Activated CD4-positive, alpha-beta T cell treated with anti-CD3 and anti-CD28 coated beads, Interleukin-2, Interleukin-6, amounts not matched to agents 100 ng/mL and 50 ng/mL, durations not matched to agents 16 hours and 8 hours (primary cell): ENCODE data around the gene ZMYND12.
A peak's percentile ranks its signal among the peaks of the same experiment; 100 is the strongest.

Experiments
- DNase-seq: peaks from one replicate; pipeline ENCODE4 v3.0.0-alpha.2; 2020

ZMYND12 gene

DNA sequence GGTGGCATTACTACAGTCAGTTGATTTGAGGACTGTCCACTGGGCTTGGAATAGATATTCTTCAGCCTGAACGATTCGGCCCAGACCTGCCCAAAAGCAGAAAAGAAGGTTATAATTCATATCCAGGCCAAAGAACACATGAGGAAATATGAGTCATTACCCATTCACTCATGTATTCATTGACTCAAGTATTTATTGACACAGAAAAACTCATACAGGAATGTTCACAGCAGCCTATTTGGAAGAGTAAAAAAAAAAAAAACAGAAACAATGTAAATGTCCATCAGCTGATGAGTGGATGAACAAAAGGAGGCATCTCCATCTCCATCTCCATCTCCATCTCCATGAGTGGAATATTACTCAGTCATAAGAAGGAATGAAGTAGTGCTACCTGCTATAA is 15.9 kb downstream of the ZMYND12 start:
- DNase-seq: no peak

GRCh38 chr1:42434340-42434739 is 21.5 kb downstream of the ZMYND12 start:
- DNase-seq: no peak

- no peak for DNase-seq
Measured at GRCh38 chr1:42433369-42433768, 22.5 kb downstream of the ZMYND12 start.

GRCh38 chr1:42432714-42433113 is 23.1 kb downstream of the ZMYND12 start:
- DNase-seq: no peak

DNA sequence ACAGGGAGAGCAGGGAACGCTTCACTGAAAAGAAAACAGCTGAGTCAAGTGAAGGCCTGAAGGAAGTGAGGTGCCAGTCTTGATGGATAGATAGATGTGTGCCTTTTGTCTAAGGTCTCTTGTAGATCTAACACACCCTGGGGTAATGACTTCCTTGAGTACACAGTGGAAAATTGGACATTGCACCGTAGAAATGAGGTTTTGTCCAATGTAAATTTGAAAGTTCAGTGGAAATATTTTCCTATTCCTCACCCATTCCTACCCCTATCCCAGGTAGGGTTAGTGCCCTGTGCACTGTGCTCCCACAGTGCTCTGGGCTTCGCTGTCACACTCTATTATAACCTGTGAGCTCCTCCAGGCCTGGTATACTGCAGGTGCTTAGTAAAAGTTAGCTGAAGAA is 24.3 kb downstream of the ZMYND12 start:
- DNase-seq: no peak

- DNase-seq: no peak
Measured at GRCh38 chr1:42430286-42431135, 25.3 kb downstream of the ZMYND12 start.

- DNase-seq: no peak
Measured at GRCh38 chr1:42429603-42430002, 26.2 kb downstream of the ZMYND12 start.

DNA sequence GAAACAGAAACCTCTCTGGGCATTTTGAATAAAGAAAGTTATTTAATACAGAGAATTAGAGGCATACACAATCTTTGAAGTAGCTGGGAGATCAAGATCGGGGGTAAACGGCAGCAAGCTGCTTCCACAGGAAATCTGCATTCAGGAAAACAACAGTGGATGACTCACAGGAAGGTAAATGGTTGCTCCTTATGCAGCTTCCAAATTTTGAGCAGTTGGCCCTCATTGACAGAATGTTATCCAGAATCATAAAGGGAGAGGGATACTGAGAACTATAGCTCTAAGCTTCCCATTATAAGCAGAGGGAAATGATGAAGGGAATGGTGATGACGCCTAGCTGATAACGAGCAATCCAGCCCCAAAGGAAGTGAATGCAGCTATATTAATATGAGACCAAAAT is 28.6 kb downstream of the ZMYND12 start:
- DNase-seq: no peak

- DNase-seq: no peak
Measured at GRCh38 chr1:42424201-42424600, 31.6 kb downstream of the ZMYND12 start.

DNA sequence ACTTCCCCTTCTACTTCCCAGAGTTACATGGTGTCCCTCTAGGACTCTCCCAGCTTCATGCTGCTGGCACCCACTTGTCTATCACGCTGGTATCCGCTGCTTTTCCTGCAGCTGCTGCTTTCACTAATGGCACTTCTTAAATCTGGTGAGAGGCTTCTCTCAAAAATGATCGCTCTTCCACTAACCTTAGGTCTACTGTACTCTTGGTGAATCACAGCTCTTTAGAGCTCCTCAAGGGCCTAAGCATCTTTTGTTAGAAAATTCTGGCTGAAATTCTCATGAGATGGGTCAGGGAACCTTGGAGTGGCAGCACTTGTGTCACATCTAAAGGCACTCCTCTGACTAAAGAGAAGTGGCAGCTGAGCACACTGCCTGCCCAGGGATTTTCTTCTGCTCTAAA is 32.1 kb downstream of the ZMYND12 start:
- no peak for DNase-seq

- DNase-seq: no peak
Measured at GRCh38 chr1:42422737-42423136, 33.1 kb downstream of the ZMYND12 start.

DNA sequence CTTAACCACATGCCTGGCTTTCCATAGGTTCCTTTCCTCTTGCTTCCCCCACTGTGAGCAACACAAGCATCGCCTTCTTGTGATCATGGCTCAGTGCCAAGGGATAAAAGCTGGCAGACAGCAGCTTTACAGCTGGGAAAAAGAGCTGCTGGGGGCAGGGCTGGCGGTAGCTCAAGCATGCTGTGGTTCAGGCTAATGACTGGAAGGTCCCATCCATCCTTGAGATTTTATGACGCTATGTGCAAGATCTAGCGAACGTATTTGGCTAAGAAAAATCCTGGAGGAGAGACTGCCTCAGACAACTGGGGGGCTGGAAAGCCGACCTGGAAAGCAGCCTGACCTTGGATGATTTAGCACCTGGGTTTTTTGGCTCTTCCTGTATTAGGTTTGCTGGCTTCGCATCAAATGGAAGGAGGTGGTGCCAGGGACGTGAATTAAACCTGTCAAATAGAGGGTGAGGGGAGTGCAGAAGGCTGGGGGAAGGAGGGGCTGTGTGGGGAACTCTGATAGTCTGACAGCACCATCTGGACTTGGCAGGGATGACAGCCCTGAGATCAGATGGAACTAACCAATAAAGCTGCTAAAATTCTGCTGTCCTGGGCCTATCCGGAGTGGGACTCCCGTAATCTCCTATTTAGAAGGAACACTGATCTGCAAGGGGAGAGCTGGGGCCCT is 34.8 kb downstream of the ZMYND12 start:
- DNase-seq: no peak

DNA sequence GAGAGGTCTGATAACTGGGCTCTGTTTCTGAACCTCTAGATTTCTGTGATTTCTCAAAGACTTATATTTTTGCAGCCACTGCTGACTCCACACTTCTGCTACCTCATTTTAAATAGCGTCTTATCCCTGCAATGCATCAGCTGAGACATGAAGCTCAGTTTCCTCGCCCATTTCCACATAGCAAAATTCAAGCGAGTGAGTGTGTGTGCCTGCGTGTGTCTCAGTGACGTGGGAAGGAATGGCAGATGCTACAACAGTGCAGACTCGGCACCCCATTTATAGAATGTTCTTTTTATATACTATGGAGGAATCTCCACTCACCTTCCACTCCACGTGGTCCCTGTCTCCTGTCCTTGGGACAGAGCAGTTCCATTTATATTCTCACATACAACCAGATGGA is 35.7 kb downstream of the ZMYND12 start:
- DNase-seq: no peak

DNA sequence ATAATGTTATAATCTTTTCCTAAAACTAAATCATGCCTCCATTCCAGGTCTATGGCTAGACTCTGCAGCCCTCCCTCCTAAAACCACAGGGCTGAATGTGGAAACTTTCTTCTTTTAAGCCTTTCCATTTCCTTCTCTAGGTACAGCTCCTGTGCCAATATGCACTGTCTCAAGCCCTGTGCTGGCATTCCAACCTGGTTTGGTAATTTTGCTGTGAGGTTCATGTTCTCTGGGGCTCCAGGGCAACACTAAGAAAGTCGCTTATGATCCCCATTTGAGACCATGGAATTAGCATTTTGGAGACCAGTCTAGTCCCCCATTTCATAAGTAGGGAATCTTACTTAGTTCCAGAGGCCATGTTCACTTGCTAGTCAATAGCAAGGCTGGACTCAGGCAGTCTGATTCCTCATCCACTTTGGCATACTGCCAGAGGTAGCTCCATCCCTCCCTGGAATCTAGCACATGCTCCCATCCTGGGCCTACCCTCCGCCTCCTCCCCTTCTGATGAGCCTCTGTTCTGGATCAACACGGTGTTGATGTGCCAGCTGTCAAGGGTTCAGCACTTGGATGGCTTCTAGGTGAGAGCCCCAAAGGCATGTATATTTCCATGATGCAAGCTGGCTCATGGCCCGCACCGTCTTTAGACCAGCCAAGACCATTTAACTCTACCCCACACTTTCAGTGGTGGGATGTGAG is 36.5 kb downstream of the ZMYND12 start:
- DNase-seq: no peak

GRCh38 chr1:42418516-42418915 is 37.3 kb downstream of the ZMYND12 start:
- no peak for DNase-seq

- no peak for DNase-seq
Measured at GRCh38 chr1:42417166-42417565, 38.7 kb downstream of the ZMYND12 start.

- DNase-seq: no peak
Measured at GRCh38 chr1:42414551-42415496, 41.0 kb downstream of the ZMYND12 start.

DNA sequence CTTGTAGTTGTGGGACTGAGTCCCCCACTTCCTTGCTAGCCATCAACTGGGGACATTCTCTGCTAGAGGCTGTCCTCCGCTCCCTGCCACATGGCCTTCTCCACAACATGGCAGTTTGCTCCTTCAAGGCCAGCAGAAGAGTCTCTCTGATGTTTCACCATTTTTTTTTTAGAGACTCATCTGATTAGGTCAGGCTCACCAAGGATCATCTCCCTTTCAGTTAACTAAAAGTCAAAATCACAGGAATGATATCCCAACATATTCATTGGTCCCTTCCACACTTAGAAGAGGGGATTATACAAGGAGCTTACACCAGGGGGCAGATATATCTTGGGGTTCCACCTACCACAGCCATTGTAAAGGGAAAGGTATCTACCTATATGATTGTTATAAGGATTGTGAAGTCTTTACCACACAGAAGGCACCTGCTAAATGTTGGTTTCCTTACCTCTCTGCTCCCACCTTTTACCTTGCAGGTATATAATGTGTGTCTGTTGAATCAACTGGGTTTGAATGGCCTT is 51.9 kb downstream of the ZMYND12 start:
- no peak for DNase-seq

GRCh38 chr1:42399315-42400100 is 56.3 kb downstream of the ZMYND12 start:
- DNase-seq: no peak

DNA sequence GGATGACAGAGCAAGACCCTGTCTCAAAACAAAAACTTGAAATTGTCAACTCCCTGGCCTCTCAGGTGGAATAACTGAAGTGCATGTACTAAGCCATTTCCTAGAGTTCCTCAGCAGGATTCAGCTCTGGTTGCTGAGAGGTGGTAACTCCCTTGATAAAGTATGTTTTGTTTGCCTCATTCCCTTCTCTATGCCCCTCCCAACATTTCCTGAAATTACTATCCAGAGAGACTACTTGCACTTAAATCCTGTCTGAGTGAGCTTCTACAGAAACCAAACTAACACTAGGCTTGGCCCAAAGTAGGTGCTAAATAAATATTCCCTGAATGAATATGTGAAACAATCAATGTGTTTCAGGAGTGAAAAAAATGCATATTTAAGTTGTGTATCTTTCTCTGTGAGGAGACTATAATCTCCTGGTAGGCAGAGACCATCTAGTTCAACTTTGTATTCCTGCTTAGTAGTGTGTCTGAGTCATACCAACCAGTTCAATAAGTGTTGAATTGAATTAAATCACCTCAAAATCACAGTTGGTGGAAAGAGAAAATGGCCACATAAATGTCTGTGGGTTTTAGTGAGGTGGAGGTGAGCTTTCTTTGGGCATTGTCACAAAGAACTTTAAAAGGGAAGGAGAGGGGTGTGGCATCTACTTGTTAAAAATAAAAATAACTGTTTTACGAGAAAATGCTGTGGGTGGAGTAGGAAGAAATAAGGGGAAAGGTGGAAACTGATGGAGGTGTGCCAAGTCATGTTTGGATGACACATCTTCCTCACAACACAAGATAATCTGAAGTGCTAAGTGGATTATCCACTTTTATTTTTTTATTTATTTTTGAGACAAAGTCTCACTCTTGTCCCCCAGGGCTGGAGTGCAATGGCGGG is 62.6 kb downstream of the ZMYND12 start:
- DNase-seq: peak; percentile 47

- no peak for DNase-seq
Measured at GRCh38 chr1:42392255-42392654, 63.6 kb downstream of the ZMYND12 start.
